GM19395 (cell line): ENCODE measurements around the gene MYO5B.

Experiments
- ATAC-seq: cut with Tn5 transposase; IDR thresholded peaks from one replicate; pipeline ENCODE4 v1.9.1; 2021; ENCODE audit warnings: mild to moderate bottlenecking, moderate library complexity; ENCODE audit not compliant: unreplicated experiment

MYO5B gene

GRCh38 chr18:50189160-50189559, 5.8 kb downstream of the MYO5B start:
- no peak for ATAC-seq

- no peak for ATAC-seq
Measured at GRCh38 chr18:50188652-50189051, 6.3 kb downstream of the MYO5B start.

DNA sequence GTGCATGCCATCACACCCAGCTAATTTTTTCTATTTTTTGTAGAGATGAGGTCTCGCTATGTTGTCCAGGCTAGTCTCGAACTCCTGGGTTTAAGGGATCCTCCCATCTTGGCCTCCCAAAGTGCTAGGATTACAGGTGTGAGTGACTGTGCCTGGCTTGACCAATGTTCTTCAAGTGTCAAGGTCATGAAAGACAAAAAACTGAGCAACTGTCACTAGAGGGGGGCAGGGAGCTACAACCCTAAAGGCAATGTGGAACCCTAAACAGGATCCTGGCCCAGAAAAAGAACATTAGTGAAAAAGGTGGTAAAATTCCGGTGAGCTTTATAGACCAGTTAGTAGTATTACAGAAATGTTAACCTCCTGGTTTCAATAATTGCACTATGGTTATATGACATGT, 7.3 kb downstream of the MYO5B start:
- no peak for ATAC-seq

DNA sequence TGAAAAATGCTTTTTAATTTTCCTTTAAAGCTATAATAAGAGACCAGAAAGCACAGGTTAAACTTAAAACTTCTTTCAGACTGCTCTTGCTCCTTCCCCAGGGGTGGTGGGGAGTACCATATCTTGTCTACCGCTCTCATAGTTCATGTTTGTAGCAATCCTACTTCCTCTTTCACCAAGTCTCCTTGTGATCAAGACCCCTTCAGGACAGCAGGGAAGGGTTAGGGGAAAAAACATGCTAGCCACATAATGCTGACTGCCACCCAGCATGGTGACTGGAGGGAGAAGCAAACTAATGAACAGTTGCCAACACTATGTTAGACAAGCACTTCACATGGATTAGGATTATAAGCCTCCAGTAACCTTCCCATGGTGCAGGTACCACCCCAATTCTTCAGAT, 8.6 kb downstream of the MYO5B start:
- ATAC-seq: no peak

- no peak for ATAC-seq
Measured at GRCh38 chr18:50183556-50183955, 11.4 kb downstream of the MYO5B start.

- ATAC-seq: no peak
Measured at GRCh38 chr18:50182511-50182910, 12.4 kb downstream of the MYO5B start.

DNA sequence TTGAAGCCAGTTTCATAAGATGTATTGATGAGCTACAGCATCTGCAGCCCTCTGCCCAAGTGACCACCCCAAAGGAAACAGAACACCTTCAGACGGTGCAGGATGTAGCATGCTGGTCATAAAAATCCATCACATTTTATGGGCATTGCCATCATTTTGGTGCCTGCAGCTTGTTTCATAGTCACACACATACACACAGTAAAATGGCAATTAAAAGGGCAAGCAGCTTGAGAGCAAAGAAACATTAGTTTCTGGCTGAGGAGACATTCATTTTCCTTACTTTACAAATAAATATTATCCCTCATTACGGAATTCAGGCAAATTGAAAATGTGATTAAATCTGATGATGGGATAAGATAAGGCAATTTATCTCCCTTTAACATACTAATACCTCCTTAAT, 13.4 kb downstream of the MYO5B start:
- ATAC-seq: no peak

DNA sequence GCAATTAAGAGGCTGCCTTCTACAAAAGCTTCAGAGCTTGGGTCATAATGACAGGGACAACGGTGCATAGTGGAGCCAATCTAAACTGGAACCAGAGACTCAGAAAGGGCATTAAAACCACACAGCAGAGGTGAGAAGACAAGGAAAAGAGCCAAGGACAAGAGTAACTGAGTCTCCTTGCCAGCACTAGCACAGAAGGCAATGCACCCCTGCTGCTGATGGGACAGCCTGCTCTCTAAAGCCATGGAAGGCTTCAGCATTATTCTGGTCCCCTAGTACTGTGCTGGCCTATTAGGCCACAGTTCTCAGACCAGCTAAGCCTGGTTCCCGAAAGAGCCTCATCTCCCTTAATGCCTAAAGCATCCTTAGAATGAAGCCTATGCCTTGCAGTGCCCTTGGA, 15.5 kb downstream of the MYO5B start:
- no peak for ATAC-seq

- no peak for ATAC-seq
Measured at GRCh38 chr18:50177294-50177992, 17.5 kb downstream of the MYO5B start.

- ATAC-seq: no peak
Measured at GRCh38 chr18:50172367-50172766, 22.6 kb downstream of the MYO5B start.

GRCh38 chr18:50171406-50171805, 23.5 kb downstream of the MYO5B start:
- no peak for ATAC-seq

GRCh38 chr18:50170004-50170403, 24.9 kb downstream of the MYO5B start:
- no peak for ATAC-seq

GRCh38 chr18:50169149-50169548, 25.8 kb downstream of the MYO5B start:
- ATAC-seq: no peak

GRCh38 chr18:50167966-50168365, 27.0 kb downstream of the MYO5B start:
- ATAC-seq: no peak

DNA sequence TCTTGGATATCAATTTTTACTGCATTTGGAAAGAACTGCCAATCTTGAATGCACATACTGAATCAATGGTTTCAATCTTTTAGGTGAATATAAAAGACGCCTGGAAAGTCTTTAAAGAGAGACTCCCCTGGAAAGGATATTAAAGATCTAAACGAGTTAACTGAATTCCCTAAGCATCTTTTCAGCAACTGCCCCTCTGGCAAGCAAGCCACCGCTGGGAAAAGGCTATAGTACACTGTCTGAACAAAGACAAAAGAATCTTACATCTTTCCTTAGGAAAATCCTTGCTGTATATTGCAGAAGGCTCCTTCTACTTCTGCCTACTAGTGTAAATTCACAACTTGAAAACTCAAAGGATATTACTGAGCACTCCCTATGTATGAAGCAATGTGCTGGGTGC, 28.0 kb downstream of the MYO5B start:
- no peak for ATAC-seq

DNA sequence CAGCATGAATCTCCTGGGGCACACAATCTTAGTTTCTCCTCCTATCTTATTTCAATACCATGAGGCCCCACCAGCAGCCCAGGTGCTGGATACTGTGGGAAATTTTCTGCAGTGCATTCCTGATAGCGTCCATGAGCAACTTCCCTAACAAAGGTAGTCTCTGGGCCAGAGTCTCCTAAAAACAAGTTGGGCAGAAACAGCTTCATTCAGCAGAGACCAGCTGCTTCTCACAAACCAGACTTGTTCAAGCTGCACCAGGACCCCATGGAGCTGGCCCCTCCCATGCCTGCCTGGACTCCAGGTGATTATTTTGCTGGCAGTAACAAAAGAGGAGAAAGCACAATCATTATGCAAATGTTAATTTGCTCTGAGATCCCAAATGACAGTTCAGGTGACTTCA, 31.4 kb downstream of the MYO5B start:
- no peak for ATAC-seq

GRCh38 chr18:50162486-50163304, 32.3 kb downstream of the MYO5B start:
- ATAC-seq: no peak

DNA sequence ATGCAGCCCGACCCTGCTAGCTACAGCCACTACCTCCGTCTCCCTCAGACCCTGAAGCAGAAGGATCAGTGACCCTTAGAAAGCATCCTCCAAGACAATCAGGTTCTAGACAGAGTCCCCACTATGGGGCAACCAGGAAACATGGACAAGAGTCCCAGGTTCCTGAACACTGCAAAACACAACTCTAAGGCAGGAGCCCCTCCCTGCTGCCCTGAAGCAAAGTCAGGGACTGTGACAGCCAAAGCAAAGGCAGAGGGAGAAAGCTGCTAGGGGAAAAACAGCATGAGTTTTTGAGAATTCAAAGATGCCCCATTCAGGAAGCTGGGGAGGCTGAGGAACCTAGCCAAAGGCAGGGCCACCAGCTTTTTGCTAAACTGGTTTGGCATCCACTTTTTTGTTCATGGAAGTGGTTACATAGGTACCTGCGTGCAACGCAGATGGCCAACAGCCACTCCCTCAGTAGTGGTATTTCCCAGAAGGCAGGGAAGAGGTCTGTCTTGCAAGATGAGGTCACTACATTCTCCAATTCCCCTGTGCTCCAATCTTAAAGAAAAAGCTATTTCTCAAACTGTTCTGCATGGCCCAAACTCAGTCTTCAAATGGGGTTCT, 33.2 kb downstream of the MYO5B start:
- no peak for ATAC-seq

GRCh38 chr18:50159654-50160046, 35.3 kb downstream of the MYO5B start:
- no peak for ATAC-seq

DNA sequence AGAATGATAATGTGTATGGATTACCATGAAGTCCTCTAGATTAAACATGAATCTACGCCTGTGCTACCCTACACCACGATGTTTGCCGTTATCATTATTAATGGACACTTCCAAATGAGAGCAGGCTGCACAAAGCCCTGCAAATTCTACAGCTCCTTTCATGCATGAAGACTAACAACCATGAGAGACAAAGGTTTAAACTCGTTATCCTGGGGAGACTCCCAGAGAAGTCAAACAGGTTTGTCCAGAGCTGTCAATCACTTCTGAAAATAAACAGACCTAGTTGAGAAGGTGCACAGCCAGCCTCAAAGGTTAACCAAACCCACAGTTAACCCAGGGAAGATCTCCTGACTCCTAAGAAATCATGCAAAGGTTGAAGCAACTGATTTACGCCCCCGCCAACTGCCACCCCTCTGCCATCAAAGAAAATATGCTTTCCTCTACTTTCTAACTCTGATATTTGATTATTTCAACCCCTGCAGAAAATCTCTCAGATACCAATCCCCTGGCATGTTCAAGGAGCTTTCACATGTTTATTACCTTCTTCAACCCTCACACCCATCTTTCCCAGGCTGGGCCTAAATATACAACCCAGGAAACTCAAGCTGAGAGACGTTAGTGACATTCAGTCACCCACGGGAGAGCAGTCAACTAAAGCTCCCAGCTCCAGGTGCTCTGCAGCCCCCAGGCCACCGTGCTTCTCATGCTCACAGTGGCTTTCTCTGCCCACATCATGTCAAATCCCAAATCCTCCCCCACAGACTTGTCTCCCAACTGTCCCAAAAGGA, 35.9 kb downstream of the MYO5B start:
- ATAC-seq: no peak

GRCh38 chr18:50155406-50155805, 39.5 kb downstream of the MYO5B start:
- ATAC-seq: no peak
